GM23248 (cell line): ENCODE results near the gene CLIC6. TPM values are rescaled to one million over a fixed set of nuclear protein-coding genes. Genes with fewer than 3 reads are reported as not detected.

Experiments used
- DNase-seq: peaks from one replicate; pipeline ENCODE4 v3.0.0-alpha.2; 2015
- H2AFZ ChIP-seq: fragments of 200-600 bp; sonication (generic); 2 replicates; pipeline ENCODE4 v1.6.1; 2016; ENCODE audit warnings: antibody characterized with exemption
- H3F3A ChIP-seq: fragments of 200-600 bp; sonication (generic); 2 replicates; pipeline ENCODE4 v1.6.1; 2016; ENCODE audit warnings: mild to moderate bottlenecking, antibody characterized with exemption, mixed run types; ENCODE audit not compliant: insufficient read depth
- H3K27ac ChIP-seq: fragments of 200-600 bp; sonication (generic); 2 replicates; pipeline ENCODE4 v1.5.1; 2016; ENCODE audit warnings: mild to moderate bottlenecking
- H3K27me3 ChIP-seq: fragments of 200-600 bp; sonication (generic); replicated peaks from 2 replicates; pipeline ENCODE4 v1.6.1; 2016; ENCODE audit warnings: mild to moderate bottlenecking; ENCODE audit not compliant: insufficient read depth
- H3K36me3 ChIP-seq: fragments of 200-600 bp; sonication (generic); 2 replicates; pipeline ENCODE4 v1.6.1; 2016; ENCODE audit warnings: low read depth, mild to moderate bottlenecking
- H3K4me1 ChIP-seq: fragments of 200-600 bp; sonication (generic); 2 replicates; pipeline ENCODE4 v1.6.1; 2016; ENCODE audit warnings: mild to moderate bottlenecking; ENCODE audit not compliant: insufficient read depth
- H3K4me2 ChIP-seq: fragments of 200-600 bp; sonication (generic); one replicate; pipeline ENCODE4 v1.6.1; 2016; ENCODE audit warnings: mild to moderate bottlenecking; ENCODE audit not compliant: unreplicated experiment
- H3K4me3 ChIP-seq: fragments of 200-600 bp; sonication (generic); 2 replicates; pipeline ENCODE4 v1.5.1; 2016; ENCODE audit warnings: mild to moderate bottlenecking
- H3K79me2 ChIP-seq: fragments of 200-600 bp; sonication (generic); 2 replicates; pipeline ENCODE4 v1.6.1; 2016; ENCODE audit warnings: mild to moderate bottlenecking; ENCODE audit not compliant: insufficient read depth
- H3K9ac ChIP-seq: fragments of 200-600 bp; sonication (generic); 2 replicates; pipeline ENCODE4 v1.6.1; 2016; ENCODE audit warnings: mild to moderate bottlenecking
- H3K9me2 ChIP-seq: fragments of 200-600 bp; sonication (generic); 2 replicates; pipeline ENCODE4 v1.6.1; 2016; ENCODE audit warnings: mixed run types, mild to moderate bottlenecking, moderate library complexity; ENCODE audit not compliant: insufficient read depth
- H3K9me3 ChIP-seq: fragments of 200-600 bp; sonication (generic); one replicate; pipeline ENCODE4 v1.6.1; 2017; ENCODE audit warnings: low read depth
- H4K20me1 ChIP-seq: fragments of 200-600 bp; sonication (generic); 2 replicates; pipeline ENCODE4 v1.6.0; 2016; ENCODE audit not compliant: insufficient read depth
- EZH2 ChIP-seq: fragments of 200-600 bp; sonication (generic); IDR thresholded peaks from 2 replicates; pipeline ENCODE4 v1.6.1; 2018; ENCODE audit warnings: antibody characterized with exemption, mild to moderate bottlenecking; ENCODE audit not compliant: insufficient read depth, poor library complexity, severe bottlenecking
- EZH2phosphoT487 ChIP-seq: fragments of 200-600 bp; sonication (generic); IDR thresholded peaks from 2 replicates; pipeline ENCODE4 v1.6.1; 2018; ENCODE audit warnings: antibody characterized with exemption, moderate library complexity, mild to moderate bottlenecking, low read depth; ENCODE audit not compliant: insufficient read depth
- WGBS, 2 experiments: methylation state at CpG; one replicate each; pipeline ENCODE4 v1.1.6; 2015 to 2017; ENCODE audit warnings: low lambda C conversion rate in 2 of 2, low coverage in 1 of 2; ENCODE audit errors: missing lambda C conversion rate in 2 of 2; 5-methylcytosine and 5-hydroxymethylcytosine counted together
- in situ Hi-C: fragments of 300-500 bp; cut with MboI; formaldehyde crosslinking; loops from 2 replicates; pipeline ENCODE4 v1.15.0; 2020
- polyA plus RNA-seq: library from polyadenylated mRNA; unstranded; fragments of >200 nt; fragmentation: Nextera tagmentation; extraction: Ambion mirVana; gene quantifications from 2 replicates; pipeline ENCODE4 v1.2.1, GENCODE V29; 2016
- total RNA-seq: library from RNA; depleted of rRNA; stranded (reverse); fragments of >200 nt; shearing (Covaris generic); gene quantifications from 2 replicates; pipeline ENCODE4 v1.2.3, GENCODE V29; 2014

CLIC6 gene
- total and polyA plus RNA-seq, 2 experiments from 2014 or later: 0.08 TPM; not detected in 1

- peak overlapping the region; percentile 42 for H3K4me2 ChIP-seq
- no peaks in the 10 kb centered on the region for H3K27me3 ChIP-seq
- peaks cover 33% of the 10 kb centered on the region for H3F3A ChIP-seq
- no peaks in the 10 kb centered on the region for H3K36me3 ChIP-seq
- TF ChIP-seq EZH2 (no peak), EZH2phosphoT487 (no peak)
- no peaks in the 10 kb centered on the region for H4K20me1 ChIP-seq
- H3K4me1 ChIP-seq: peaks cover 39% of the 10 kb centered on the region
- no peak overlapping the region for H3K4me3 ChIP-seq
- DNase-seq: no peak
- in situ Hi-C loops: no loop called here
- peak overlapping the region; percentile 98 for H3K27ac ChIP-seq
- no peaks in the 10 kb centered on the region for H3K79me2 ChIP-seq
- H2AFZ ChIP-seq: peak overlapping the region; percentile 76
- H3K9me3 ChIP-seq: no peaks in the 10 kb centered on the region
- 89 to 92% methylated on average over 12 of the region's 12 CpGs for WGBS, 2 experiments
- peak overlapping the region; percentile 87 for H3K9ac ChIP-seq
- H3K9me2 ChIP-seq: no peaks in the 10 kb centered on the region
These were observed 34.8 kb downstream of the CLIC6 start for GRCh38 chr21:34703571-34703970.

- Histone ChIP-seq H3K79me2 (no peaks in the 10 kb centered on the region), H3K27ac (peak overlapping the region; percentile 98), H3K4me1 (peaks cover 39% of the 10 kb centered on the region), H2AFZ (peak overlapping the region; percentile 76), H3K9ac (peak overlapping the region; percentile 87), H3K36me3 (no peaks in the 10 kb centered on the region), H3K9me3 (no peaks in the 10 kb centered on the region), H3K9me2 (no peaks in the 10 kb centered on the region), H3K4me2 (peak overlapping the region; percentile 42), H3K27me3 (no peaks in the 10 kb centered on the region), H3F3A (peaks cover 33% of the 10 kb centered on the region), H3K4me3 (peak overlapping the region; percentile 41), H4K20me1 (no peaks in the 10 kb centered on the region)
- in situ Hi-C loops: no loop called here
- DNase-seq: peak; percentile 85
- TF ChIP-seq EZH2phosphoT487 (no peak), EZH2 (no peak)
- 3 to 5% methylated on average over 7 of the region's 7 CpGs for WGBS, 2 experiments
These were observed 35.3 kb downstream of the CLIC6 start for GRCh38 chr21:34704119-34704518.

GRCh38 chr21:34705011-34705410 is 36.2 kb downstream of the CLIC6 start:
- Histone ChIP-seq H3K27me3 (no peaks in the 10 kb centered on the region), H3F3A (peaks cover 33% of the 10 kb centered on the region), H3K27ac (peak overlapping the region; percentile 98), H3K4me3 (0 out of 2 replicates have a peak overlapping the region, but pooled peaks have one; percentile 41), H3K9me2 (no peaks in the 10 kb centered on the region), H3K36me3 (no peaks in the 10 kb centered on the region), H3K4me1 (peaks cover 39% of the 10 kb centered on the region), H3K79me2 (no peaks in the 10 kb centered on the region), H3K9ac (peak overlapping the region; percentile 87), H3K9me3 (no peaks in the 10 kb centered on the region), H2AFZ (peak overlapping the region; percentile 76), H4K20me1 (no peaks in the 10 kb centered on the region), H3K4me2 (peak overlapping the region; percentile 42)
- WGBS, 2 experiments: 32 to 41% methylated on average over 9 of the region's 9 CpGs
- in situ Hi-C loops: no loop called here
- TF ChIP-seq EZH2 (no peak), EZH2phosphoT487 (no peak)
- peak; percentile 48 for DNase-seq

GRCh38 chr21:34706337-34706736 is 37.5 kb downstream of the CLIC6 start:
- no peaks in the 10 kb centered on the region for H3K79me2 ChIP-seq
- H2AFZ ChIP-seq: no peak overlapping the region
- H4K20me1 ChIP-seq: no peaks in the 10 kb centered on the region
- 96 to 97% methylated on average over 4 of the region's 4 CpGs for WGBS, 2 experiments
- no peaks in the 10 kb centered on the region for H3K36me3 ChIP-seq
- in situ Hi-C loops: no loop called here
- peaks cover 31% of the 10 kb centered on the region for H3F3A ChIP-seq
- TF ChIP-seq EZH2phosphoT487: no peak
- TF ChIP-seq EZH2: no peak
- no peaks in the 10 kb centered on the region for H3K9me2 ChIP-seq
- H3K4me3 ChIP-seq: no peak overlapping the region
- no peaks in the 10 kb centered on the region for H3K27me3 ChIP-seq
- H3K9me3 ChIP-seq: no peaks in the 10 kb centered on the region
- H3K9ac ChIP-seq: no peak overlapping the region
- no peak overlapping the region for H3K4me2 ChIP-seq
- peaks cover 37% of the 10 kb centered on the region for H3K4me1 ChIP-seq
- no peak overlapping the region for H3K27ac ChIP-seq
- DNase-seq: no peak

- Histone ChIP-seq H3K4me1 (peaks cover 26% of the 10 kb centered on the region), H3K9me3 (no peaks in the 10 kb centered on the region), H3K4me3 (no peak overlapping the region), H3K9ac (no peak overlapping the region), H3K79me2 (no peaks in the 10 kb centered on the region), H4K20me1 (no peaks in the 10 kb centered on the region), H3K27me3 (no peaks in the 10 kb centered on the region), H3K9me2 (no peaks in the 10 kb centered on the region), H3F3A (peaks cover 24% of the 10 kb centered on the region), H2AFZ (no peak overlapping the region), H3K27ac (no peak overlapping the region), H3K4me2 (no peak overlapping the region), H3K36me3 (no peaks in the 10 kb centered on the region)
- no peak for DNase-seq
- TF ChIP-seq EZH2 (no peak), EZH2phosphoT487 (no peak)
- WGBS, 2 experiments: 94 to 95% methylated on average over 8 of the region's 8 CpGs
- in situ Hi-C loops: no loop called here
These were observed 39.1 kb downstream of the CLIC6 start for GRCh38 chr21:34707876-34708325.
